Measurements from ENCODE around the gene TSPAN4.

DNA sequence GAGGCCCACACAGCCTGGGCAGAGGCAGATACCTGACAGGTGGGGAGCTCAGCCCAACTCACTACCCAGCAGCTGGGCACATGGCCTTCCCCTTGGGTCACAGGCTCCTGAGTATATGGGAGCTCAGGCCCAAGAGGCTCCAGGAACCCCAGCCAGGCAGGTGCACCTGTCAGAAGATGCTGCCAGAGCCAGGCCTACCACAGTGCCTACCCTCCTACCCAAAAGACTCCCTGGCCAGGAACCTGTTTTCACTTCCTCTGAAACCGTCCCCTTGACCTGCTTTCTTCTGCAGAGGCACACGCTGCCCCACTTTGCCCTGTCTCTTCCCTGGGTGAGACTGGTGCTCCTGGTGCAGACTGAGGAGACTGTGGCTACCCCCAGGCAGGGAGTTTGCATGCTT, 65.0 kb downstream of the TSPAN4 start:
- TF ChIP-seq, protein P1, sequence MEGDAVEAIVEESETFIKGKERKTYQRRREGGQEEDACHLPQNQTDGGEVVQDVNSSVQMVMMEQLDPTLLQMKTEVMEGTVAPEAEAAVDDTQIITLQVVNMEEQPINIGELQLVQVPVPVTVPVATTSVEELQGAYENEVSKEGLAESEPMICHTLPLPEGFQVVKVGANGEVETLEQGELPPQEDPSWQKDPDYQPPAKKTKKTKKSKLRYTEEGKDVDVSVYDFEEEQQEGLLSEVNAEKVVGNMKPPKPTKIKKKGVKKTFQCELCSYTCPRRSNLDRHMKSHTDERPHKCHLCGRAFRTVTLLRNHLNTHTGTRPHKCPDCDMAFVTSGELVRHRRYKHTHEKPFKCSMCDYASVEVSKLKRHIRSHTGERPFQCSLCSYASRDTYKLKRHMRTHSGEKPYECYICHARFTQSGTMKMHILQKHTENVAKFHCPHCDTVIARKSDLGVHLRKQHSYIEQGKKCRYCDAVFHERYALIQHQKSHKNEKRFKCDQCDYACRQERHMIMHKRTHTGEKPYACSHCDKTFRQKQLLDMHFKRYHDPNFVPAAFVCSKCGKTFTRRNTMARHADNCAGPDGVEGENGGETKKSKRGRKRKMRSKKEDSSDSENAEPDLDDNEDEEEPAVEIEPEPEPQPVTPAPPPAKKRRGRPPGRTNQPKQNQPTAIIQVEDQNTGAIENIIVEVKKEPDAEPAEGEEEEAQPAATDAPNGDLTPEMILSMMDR (conservative IDR thresholded peaks at IDR 0.05) = no peak
- TF ChIP-seq EZH2 (IDR thresholded peaks at IDR 0.05; ENCODE audit: low read depth) = no peak

All from PC-9 (cell line).